HG02610 (cell line): ENCODE results near the gene DAW1.
A peak's percentile ranks its signal among the peaks of the same experiment; 100 is the strongest.
"Not testable (repeated sequence)": the region's sequence is repeated elsewhere in the genome, so short reads cannot be mapped to it uniquely, and the experiment has no call there.

Experiments used
- ATAC-seq: cut with Tn5 transposase; IDR thresholded peaks from one replicate; pipeline ENCODE4 v1.9.1; 2021; ENCODE audit warnings: mild to moderate bottlenecking, moderate library complexity; ENCODE audit not compliant: unreplicated experiment

DAW1 gene

GRCh38 chr2:227908266-227909054, 37.0 kb downstream of the DAW1 start:
- no peak for ATAC-seq

DNA sequence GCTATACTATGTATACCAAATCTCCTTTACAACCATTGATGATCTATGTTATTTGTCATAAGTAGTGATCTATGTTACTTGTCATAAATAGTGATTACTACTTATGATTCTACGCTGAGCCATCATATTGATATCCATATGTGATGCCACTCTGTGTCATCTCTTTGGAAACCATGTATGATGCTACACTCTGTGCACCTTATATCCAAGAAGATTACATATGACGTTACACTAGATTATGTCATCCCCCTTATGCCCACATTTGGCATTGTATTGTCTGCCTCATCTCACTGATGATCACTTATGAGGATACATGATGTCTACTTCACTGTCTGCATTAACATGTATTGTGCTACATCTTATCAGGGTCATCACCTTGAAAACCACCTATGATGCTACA, 42.9 kb downstream of the DAW1 start:
- no peak for ATAC-seq

- no peak for ATAC-seq
Measured at GRCh38 chr2:227921648-227922047, 50.2 kb downstream of the DAW1 start.

- ATAC-seq, result no peak
Measured at GRCh38 chr2:227932001-227932400, 60.6 kb downstream of the DAW1 start.

GRCh38 chr2:227932403-227932802, 61.0 kb downstream of the DAW1 start:
- ATAC-seq, result no peak

GRCh38 chr2:227933884-227934283, 62.5 kb downstream of the DAW1 start:
- no peak for ATAC-seq

DNA sequence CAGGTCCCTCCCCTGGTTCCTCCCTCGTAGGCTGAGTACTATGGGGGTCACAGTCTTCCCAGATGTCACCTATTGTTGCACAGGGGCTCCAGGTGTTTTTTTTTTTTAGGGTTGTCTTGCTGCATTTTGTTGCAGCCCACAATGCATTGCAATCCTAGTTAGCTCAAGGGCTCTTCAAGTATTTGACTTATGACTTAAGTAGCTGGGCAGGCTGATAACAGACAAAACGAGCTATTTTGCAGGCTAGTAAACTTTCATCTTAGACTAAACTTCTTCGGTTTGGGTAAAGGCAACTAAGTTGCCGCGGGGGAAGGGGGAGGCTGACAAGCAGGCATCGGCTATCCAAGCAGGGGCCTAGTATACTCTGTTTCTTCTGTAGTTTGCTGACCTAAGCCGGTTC, 64.8 kb downstream of the DAW1 start:
- ATAC-seq, result not testable (repeated sequence)

DNA sequence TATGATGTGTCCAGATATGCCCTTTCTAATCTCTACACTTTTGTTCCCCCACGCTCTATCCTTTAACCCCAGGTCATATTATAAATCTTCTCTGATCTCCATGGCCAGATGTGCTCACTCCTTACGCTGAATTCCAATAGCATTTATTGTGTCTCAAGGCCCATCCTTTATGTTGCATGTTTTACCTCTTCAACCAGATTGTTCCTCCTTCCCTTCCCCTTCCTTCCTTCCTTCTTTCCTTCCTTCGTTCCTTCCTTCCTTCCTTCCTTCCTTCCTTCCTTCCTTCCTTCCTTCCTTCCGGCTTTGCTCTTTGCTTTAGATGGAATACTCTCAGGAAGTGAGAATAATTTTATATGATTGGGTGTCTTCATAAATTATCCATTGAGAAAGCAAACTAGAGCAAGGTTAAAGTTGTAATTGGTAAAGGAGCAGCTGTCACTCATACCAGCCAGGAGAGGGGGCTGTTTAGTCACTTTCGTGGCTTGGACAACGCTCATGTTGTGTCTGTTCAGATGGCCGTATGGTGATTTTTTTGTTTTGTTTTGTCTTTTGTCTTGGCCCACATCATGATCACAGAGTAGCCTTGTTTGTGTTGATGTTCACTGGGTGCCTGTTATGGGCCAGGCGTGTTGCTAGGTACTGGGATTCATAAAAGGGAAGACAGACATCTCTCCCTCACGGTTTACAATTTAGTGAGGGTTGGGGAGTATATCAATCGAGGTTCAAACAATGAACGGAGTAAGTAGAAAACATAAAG, 68.0 kb downstream of the DAW1 start:
- peak; percentile 47 for ATAC-seq

DNA sequence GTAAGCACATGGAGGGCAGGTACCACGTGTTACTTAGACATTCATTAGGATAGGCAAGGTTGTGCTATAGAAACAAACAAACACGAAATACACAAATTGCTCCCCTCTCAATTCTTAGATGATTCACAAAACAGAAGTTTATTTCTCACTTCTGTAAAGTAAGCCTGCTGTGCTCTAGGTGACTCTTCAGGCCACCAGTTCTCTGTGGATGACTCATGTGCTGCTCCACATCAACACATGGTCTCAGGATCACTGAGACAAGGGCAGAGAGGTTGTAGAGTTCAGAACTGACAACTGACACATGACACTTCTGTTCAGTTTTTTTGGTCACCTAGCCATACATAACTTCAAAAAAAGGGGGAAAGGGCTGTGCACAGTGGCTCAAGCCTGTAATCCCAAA, 70.6 kb downstream of the DAW1 start:
- ATAC-seq, result peak; percentile 86

DNA sequence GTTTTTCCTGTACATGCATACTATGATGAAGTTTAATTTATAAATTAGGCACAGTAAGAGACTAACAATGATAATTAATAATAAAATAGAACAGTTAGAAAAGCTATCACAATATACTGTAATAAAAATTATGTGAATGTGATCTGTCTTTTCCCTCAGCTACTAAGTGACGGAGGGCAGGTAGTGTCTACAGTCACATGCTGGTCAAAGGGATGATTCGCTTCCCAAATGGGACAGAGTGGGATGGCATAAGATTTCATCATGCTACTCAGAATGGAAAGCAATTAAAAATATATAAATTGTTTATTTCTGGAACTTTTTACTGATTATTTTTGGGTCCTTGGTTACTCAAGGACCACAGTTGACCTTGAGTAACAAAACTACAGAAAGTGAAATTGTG, 71.5 kb downstream of the DAW1 start:
- ATAC-seq, result no peak

DNA sequence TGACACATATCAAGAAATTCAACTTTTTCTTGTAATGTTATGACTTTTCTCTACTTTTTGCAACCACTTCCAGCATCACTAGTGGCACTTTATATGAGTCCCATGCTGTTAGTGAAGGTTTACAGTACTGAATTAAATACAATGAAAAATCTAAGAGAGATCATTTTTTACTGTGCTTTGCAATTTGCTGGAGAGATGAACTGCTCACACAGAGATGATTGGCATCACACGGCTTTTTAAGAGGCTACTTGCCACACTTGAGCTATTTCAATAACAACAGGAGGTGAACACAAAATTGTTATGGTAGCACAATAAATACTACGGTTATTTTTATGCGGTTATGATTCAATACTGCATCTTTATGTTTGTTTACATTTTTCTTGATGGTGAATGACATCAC, 88.9 kb downstream of the DAW1 start:
- ATAC-seq, result no peak

GRCh38 chr2:227971619-227972230, 100.3 kb downstream of the DAW1 start:
- ATAC-seq, result no peak

- ATAC-seq, result peak; percentile 63
Measured at GRCh38 chr2:227973241-227973640, 101.8 kb downstream of the DAW1 start.
